Measurements from ENCODE around the gene CCDC88B.

Gene CCDC88B

DNA sequence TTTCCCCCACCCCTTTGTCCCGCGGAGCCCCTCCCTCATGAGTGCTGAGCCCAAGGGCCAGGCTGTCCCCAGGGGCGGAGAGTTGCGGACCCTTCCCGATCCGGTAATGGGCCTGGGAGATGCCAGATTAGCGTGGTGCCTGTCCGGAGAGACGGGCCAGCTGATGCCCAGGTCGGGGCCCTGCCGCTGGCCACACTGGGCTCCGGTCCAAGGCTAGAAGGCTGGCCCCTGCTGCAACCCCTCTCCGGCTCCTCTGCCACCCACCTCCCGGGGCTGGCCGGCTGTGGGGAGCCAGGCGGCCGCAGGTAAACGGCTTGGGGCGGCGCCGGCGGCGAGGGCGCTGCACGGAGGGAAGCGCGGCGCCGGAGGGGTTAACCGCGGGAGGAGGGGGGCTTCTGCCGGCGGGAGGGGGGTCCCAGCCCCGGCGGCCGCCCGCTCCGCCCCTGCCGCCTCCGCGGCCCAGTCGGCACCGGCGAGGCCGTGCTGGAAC is 48.7 kb upstream of the CCDC88B start, which contains the start of gene KCNK4:
Gene KCNK4, plus strand, starts transcription at position 41 of the 490 bp plus-strand sequence. CDS start 1,717 bp downstream, outside the sequence.
- Histone ChIP-seq H4K20me1 (ENCODE audit: low read depth, low read length) (no peaks in the 10 kb centered on the region), H3K27me3 (ENCODE audit: low read length) (no peaks in the 10 kb centered on the region), H3F3A (ENCODE audit: insufficient read depth) (no peaks in the 10 kb centered on the region), H3K9ac (ENCODE audit: low read length) (no peak within 1 kb of the TSS), H3K4me3 (ENCODE audit: insufficient read depth, low read length, poor library complexity, severe bottlenecking) (no peak within 1 kb of the TSS), H3K4me2 (ENCODE audit: low read depth, low read length, poor library complexity, severe bottlenecking) (no peak within 1 kb of the TSS), H3K36me3 (ENCODE audit: low read length) (no peaks in the 10 kb centered on the region), H3K9me3 (ENCODE audit: insufficient read depth, low read length) (no peaks in the 10 kb centered on the region), H3K9me2 (replicated peaks; ENCODE audit: insufficient read depth, low read length) (no peaks in the 10 kb centered on the region), H3K27ac (ENCODE audit: low read depth, low read length) (no peak within 1 kb of the TSS), H3K79me2 (ENCODE audit: insufficient read depth, low read length) (no peaks in the 10 kb centered on the region), H2AFZ (ENCODE audit: low read depth, low read length, severe bottlenecking) (no peak within 1 kb of the TSS)
- TF ChIP-seq EZH2phosphoT487 (conservative IDR thresholded peaks at IDR 0.05; ENCODE audit: low read length) = no peak
- TF ChIP-seq, protein P1, sequence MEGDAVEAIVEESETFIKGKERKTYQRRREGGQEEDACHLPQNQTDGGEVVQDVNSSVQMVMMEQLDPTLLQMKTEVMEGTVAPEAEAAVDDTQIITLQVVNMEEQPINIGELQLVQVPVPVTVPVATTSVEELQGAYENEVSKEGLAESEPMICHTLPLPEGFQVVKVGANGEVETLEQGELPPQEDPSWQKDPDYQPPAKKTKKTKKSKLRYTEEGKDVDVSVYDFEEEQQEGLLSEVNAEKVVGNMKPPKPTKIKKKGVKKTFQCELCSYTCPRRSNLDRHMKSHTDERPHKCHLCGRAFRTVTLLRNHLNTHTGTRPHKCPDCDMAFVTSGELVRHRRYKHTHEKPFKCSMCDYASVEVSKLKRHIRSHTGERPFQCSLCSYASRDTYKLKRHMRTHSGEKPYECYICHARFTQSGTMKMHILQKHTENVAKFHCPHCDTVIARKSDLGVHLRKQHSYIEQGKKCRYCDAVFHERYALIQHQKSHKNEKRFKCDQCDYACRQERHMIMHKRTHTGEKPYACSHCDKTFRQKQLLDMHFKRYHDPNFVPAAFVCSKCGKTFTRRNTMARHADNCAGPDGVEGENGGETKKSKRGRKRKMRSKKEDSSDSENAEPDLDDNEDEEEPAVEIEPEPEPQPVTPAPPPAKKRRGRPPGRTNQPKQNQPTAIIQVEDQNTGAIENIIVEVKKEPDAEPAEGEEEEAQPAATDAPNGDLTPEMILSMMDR (IDR thresholded peaks at IDR 0.05; ENCODE audit: insufficient read depth, low read length, poor library complexity, severe bottlenecking) = no peak

- Histone ChIP-seq H3K9me2 (replicated peaks; ENCODE audit: insufficient read depth, low read length) (no peaks in the 10 kb centered on the region), H3K36me3 (ENCODE audit: low read length) (no peaks in the 10 kb centered on the region), H3K9me3 (ENCODE audit: insufficient read depth, low read length) (no peaks in the 10 kb centered on the region), H3K4me2 (ENCODE audit: low read depth, low read length, poor library complexity, severe bottlenecking) (no peak overlapping the region), H4K20me1 (ENCODE audit: low read depth, low read length) (no peaks in the 10 kb centered on the region), H2AFZ (ENCODE audit: low read depth, low read length, severe bottlenecking) (no peak overlapping the region), H3K4me3 (ENCODE audit: insufficient read depth, low read length, poor library complexity, severe bottlenecking) (no peak overlapping the region), H3K79me2 (ENCODE audit: insufficient read depth, low read length) (no peaks in the 10 kb centered on the region), H3K27me3 (ENCODE audit: low read length) (no peaks in the 10 kb centered on the region), H3K27ac (ENCODE audit: low read depth, low read length) (no peak overlapping the region), H3K9ac (ENCODE audit: low read length) (no peak overlapping the region), H3F3A (ENCODE audit: insufficient read depth) (no peaks in the 10 kb centered on the region)
- TF ChIP-seq, protein P1 (IDR thresholded peaks at IDR 0.05; ENCODE audit: insufficient read depth, low read length, poor library complexity, severe bottlenecking) = no peak
- TF ChIP-seq EZH2phosphoT487 (conservative IDR thresholded peaks at IDR 0.05; ENCODE audit: low read length) = no peak
Observed at GRCh38 chr11:64291752-64292459, 48.1 kb upstream of the CCDC88B start.

DNA sequence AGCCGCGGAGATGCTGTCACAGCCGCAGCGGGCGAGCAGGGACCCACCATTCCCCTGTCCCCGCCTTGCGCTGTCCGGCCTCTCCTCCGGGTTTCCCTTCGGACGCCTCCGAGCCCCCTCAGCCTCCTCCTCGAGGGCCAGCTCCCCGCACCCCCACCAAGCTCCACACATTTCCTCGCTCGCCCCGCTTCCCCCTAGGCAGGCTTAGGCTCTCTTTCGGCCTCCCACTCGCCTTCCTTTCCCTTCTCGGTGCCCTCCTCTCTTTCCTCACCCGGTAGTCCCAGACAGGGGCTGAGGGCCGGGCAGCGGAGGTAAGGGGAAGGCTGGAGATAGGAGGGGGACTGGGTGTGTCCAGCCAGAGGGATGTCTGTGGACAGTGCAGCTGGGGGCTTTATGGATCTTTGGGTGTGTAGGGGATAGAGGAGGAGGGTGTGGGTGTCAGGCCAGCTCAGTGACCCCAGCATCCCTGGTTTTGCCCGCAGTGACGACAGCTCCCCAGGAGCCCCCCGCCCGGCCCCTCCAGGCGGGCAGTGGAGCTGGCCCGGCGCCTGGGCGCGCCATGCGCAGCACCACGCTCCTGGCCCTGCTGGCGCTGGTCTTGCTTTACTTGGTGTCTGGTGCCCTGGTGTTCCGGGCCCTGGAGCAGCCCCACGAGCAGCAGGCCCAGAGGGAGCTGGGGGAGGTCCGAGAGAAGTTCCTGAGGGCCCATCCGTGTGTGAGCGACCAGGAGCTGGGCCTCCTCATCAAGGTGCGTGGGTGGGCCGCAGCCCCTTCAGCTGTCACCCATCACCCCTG is 47.3 kb upstream of the CCDC88B start:
- Histone ChIP-seq H3F3A (ENCODE audit: insufficient read depth) (no peaks in the 10 kb centered on the region), H3K9me2 (replicated peaks; ENCODE audit: insufficient read depth, low read length) (no peaks in the 10 kb centered on the region), H2AFZ (ENCODE audit: low read depth, low read length, severe bottlenecking) (no peak overlapping the region), H3K9ac (ENCODE audit: low read length) (no peak overlapping the region), H3K79me2 (ENCODE audit: insufficient read depth, low read length) (no peaks in the 10 kb centered on the region), H4K20me1 (ENCODE audit: low read depth, low read length) (no peaks in the 10 kb centered on the region), H3K27me3 (ENCODE audit: low read length) (no peaks in the 10 kb centered on the region), H3K4me2 (ENCODE audit: low read depth, low read length, poor library complexity, severe bottlenecking) (no peak overlapping the region), H3K4me3 (ENCODE audit: insufficient read depth, low read length, poor library complexity, severe bottlenecking) (no peak overlapping the region), H3K9me3 (ENCODE audit: insufficient read depth, low read length) (no peaks in the 10 kb centered on the region), H3K36me3 (ENCODE audit: low read length) (no peaks in the 10 kb centered on the region), H3K27ac (ENCODE audit: low read depth, low read length) (no peak overlapping the region)
- TF ChIP-seq, protein P1 (IDR thresholded peaks at IDR 0.05; ENCODE audit: insufficient read depth, low read length, poor library complexity, severe bottlenecking) = no peak
- no peak for TF ChIP-seq EZH2phosphoT487 (conservative IDR thresholded peaks at IDR 0.05; ENCODE audit: low read length)

Data from SU-DHL-6 (cell line).